ENCODE data around the gene NR3C1.

NR3C1 gene

DNA sequence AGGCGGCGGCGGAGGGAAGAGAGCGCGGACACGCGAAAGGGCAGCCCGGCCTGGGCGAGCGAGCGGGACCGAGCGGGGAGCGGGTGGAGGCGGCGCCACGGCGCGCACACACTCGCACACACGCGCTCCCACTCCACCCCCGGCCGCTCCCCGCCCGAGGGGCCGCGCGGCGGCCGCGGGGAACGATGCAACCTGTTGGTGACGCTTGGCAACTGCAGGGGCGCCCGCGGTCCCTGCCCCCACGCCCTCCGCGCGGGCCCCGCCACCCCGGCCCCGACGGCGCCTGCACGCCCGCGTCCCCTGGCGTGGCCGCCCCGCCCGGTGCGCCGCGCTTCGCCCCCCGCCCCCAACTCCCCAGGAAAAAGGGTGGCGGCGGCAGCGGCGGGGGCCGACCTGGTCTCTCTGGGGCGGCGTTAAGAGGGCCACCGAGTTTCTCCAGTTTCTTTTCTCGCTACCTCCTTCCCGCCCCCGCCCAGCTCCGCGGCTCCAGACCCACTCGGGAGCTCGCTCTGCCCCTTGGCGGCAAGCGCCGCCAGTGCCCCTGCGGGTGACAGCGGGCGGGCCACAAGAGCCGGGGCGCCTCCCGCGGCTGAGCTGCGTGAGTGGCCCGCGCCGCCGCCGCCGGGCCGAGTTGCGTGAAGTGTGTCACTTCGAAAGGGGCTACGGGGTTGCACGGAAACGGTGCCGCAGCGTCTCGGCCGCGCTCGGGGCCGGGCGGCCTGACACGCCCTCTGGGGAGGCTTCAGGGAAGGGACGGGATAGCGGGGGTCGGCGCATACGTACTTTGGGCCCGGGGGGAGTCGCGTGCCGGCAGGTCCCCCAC lies at the start of gene NR3C1:
Gene NR3C1, minus strand, starts transcription at position 94 of the 823 bp plus-strand sequence. CDS start 2,847 bp downstream, outside the sequence.
- peak; percentile 72 to 81 (median 75) for DNase-seq

- DNase-seq, result no peak
These were observed 46.3 kb upstream of the NR3C1 start for GRCh38 chr5:143449772-143450171.

GRCh38 chr5:143448518-143448917 lies 45.0 kb upstream of the NR3C1 start:
- DNase-seq, result no peak

GRCh38 chr5:143447983-143448382 lies 44.5 kb upstream of the NR3C1 start:
- no peak for DNase-seq

GRCh38 chr5:143446535-143447226 lies 43.2 kb upstream of the NR3C1 start:
- no peak for DNase-seq

DNA sequence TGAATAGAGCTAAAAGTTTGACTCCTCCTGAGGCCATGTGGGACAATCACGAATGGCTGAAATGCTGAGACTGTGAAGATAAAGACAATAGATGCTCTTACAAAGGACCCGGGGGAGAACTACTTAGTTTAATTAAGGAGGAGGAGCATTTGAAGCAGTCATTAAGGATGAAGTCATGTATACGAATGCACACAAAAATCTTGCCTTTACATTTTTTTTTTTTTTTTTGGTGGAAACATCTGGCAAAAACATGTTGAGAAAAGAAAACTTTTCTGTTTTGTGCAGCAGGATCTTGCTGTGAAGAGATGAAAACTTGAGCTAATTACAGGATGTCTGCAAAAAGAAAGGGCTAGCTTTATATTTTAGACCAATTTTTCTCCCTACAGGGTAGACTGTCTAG lies 42.3 kb upstream of the NR3C1 start:
- no peak for DNase-seq

GRCh38 chr5:143443330-143443729 lies 39.8 kb upstream of the NR3C1 start:
- no peak for DNase-seq

- DNase-seq, result peak in 1 of 3 experiments; percentile 9
These were observed 38.9 kb upstream of the NR3C1 start for GRCh38 chr5:143442385-143442784.

DNA sequence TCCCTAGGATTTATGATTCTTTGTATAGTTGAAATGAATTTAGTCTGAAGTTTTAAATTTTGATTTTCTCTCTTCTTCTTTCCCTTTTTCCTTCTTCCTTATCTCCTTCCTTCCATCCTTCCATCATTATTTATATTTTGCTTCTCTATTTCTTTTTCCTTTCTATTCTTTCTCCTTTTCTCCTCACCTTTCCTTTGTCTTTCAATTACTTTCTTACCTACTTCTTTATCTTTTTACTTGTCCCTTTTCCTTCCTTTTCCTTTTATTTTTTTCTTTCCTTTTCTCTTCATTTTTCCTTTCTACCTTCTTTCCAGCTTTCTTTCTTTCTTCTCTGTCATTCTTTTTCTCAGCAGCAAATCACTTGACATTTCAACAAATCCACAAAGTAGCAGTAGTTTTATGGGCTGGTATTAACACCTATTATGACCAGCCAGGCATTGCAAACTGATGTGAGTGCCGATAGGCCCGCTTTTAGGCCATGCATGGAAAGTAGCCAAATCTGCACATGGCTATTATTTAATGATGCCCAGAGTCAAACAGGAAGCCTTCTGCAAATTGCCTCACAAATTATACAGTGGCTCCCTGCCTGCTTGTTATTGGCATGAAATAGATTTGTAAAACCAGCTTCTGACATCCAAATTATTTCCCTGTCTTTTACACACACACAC lies 37.1 kb upstream of the NR3C1 start:
- peak in 2 of 3 experiments; percentile 49 to 84 for DNase-seq

DNA sequence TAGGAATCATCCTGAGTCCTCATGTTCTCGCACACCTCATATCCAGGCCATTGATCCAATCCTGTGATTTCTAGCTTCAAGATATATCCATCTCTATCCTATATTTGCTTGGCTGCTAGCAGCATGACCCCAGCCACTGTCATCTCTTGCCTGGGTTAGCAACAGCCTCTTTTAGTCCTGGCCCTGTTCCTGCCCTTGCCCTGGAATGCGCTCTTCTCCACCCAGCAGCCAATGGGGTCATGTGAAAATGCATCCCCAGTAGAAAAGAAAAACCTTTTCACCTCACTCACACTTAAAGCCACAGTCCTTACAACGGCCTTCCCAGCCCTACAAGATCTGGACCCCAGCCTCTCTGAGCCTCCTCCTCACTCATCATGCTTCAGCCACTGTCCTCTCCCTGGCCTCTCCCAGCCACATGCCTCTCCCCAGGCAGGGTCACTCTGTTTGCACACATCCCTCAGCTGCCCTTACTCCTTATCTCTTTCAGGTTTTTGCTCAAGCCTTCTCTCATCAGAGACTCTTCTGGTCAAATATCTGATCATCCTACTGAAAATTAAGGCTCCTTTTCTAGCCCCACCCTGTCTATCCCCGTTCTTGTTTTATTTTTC lies 34.3 kb upstream of the NR3C1 start:
- no peak for DNase-seq

GRCh38 chr5:143436871-143437270 lies 33.4 kb upstream of the NR3C1 start:
- DNase-seq, result no peak

DNA sequence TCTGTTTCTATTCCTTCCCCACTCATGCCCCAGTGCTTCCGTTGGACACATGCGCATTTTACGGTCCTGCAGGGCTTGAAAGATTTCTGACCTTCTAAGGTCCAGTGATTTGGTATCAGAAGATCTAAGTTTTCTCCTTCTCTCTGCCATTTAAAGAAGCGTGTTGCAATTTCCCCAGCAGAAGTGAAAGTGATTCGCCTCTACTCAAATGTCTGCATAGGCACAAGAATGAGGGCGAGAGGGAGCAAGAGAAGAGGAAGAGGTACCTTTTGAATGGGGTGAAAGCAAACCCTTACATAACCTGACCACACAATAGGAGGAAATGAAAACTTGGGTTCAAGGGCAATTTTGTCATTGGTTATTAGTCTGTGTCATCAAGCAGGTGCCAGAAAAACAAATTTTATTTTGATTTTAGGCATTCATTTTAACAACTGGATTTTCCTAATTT lies 31.7 kb upstream of the NR3C1 start:
- DNase-seq, result no peak

GRCh38 chr5:143434261-143435209 lies 31.0 kb upstream of the NR3C1 start:
- peak in 1 of 3 experiments; percentile 18 for DNase-seq

GRCh38 chr5:143433670-143434069 lies 30.2 kb upstream of the NR3C1 start:
- DNase-seq, result no peak

- DNase-seq, result no peak
These were observed 29.3 kb upstream of the NR3C1 start for GRCh38 chr5:143432658-143433239.

DNA sequence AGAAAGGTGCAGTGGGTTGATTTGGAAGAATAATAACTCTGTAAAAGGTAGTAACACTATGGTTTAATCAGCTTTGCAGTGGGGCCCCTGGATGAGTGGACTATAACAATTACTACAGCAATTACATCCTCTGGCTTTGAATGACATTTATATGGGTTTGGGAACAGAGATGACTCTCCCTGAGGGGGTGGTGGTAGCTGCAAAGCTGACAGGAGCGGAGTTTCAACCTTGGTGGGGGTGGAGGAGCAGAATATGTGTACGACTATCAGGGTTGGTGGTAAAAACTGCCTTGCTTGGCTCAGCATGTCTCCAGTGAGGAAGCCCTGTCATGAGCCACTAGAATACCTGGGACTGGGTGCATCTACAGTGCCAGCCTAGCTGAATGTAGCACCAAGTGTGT lies 28.3 kb upstream of the NR3C1 start:
- DNase-seq, result no peak

DNA sequence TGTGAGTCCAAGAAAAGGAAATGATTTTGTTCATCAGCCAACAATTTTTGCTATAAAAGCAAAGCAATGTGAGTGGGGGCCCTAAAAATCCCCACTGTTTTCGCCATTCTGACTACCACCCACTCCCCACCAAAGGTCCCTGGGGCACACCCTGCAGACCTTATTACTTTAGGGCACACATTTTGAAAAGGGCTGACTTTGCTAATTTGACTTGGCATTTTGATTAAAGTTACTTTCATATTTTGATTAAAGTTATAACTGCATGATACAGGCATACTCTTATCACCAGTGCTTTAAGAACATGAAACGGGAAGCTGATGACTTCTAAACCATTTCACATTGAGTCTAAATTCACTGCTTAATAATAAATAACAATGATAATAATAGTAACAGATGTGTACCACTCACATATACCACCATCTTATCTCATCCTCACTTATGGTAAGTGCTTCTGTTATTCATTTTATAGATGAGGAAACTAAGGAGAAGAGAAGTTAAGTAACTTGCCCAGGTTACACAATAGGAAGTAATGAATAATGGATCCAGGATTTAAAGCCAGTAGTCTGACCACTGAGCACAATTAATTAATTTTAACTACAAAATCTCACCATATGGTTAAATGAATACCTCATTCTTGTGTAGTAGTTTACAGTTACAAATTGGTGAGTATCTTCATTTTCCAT lies 25.4 kb upstream of the NR3C1 start:
- DNase-seq, result no peak

DNA sequence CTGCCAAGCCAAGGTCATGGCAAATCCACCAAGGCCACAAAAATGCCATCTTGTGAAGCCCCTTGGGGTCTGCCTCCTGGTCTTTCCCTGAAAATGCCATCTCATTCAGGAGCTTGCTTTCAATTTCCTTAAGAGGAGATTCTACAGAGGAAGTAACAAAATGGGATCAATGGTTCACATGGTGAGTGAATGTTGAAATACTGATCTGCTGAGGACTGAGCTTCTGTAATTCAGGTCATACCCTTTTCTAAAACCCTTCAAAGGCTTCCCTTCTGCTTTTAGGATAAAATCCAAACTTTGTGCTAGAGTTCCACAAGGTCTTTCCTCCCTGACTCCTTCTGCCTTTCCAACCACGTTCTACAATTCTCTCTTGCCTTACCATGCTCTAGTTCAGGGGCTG lies 24.7 kb upstream of the NR3C1 start:
- DNase-seq, result no peak

GRCh38 chr5:143427122-143427735 lies 23.7 kb upstream of the NR3C1 start:
- no peak for DNase-seq

GRCh38 chr5:143426437-143426991 lies 23.0 kb upstream of the NR3C1 start:
- no peak for DNase-seq

All from NCI-H1417 (cell line).